CD4-positive, alpha-beta T cell (primary cell): ENCODE results near the gene CHD3. TPM values are rescaled to one million over a fixed set of nuclear protein-coding genes. Genes with fewer than 3 reads are reported as not detected.

ENCODE experiments used
- ATAC-seq: fragments of 200-7000 bp; cut with Tn5 transposase; one replicate; pipeline ENCODE4 v1.10.0; 2022; ENCODE audit warnings: mild to moderate bottlenecking; ENCODE audit not compliant: poor library complexity
- CTCF ChIA-PET: fragments of 350-600 bp; sonication (Branson Sonifier 250); formaldehyde crosslinking; loops from one replicate; lab custom pipeline; 2021; ENCODE audit warnings: antibody characterized with exemption, inconsistent platforms; lab: Charles Lee
- POLR2A ChIA-PET: fragments of 350-600 bp; sonication (Branson Sonifier 250); formaldehyde crosslinking; loops from one replicate; lab custom pipeline; 2021; ENCODE audit warnings: antibody characterized with exemption, inconsistent platforms; lab: Charles Lee
- DNase-seq, 14 experiments: peaks; one replicate each; pipeline ENCODE4 v3.0.0-alpha.2; 2013 to 2020; ENCODE audit warnings: mixed read lengths in 2 of 14
- H3K27ac ChIP-seq, 2 donors: one replicate each; pipeline versions ENCODE4 v1.5.1 to v1.7.0; 2013; ENCODE audit warnings: low read length in 2 of 2, low read depth in 1 of 2, mild to moderate bottlenecking in 1 of 2
- H3K27me3 ChIP-seq, 2 experiments: 1 replicate in 1 of 2; 2 replicates in 1 of 2; pipeline versions ENCODE4 v1.6.1 to v1.7.0; 2013; ENCODE audit warnings: low read length in 2 of 2, control low read depth in 1 of 2, mild to moderate bottlenecking in 1 of 2, moderate library complexity in 1 of 2; ENCODE audit not compliant: insufficient read depth in 2 of 2, control insufficient read depth in 1 of 2
- H3K36me3 ChIP-seq: one replicate; pipeline ENCODE4 v1.6.1; 2013; ENCODE audit warnings: low read length, control low read depth; ENCODE audit not compliant: insufficient read depth
- H3K4me1 ChIP-seq: one replicate; pipeline ENCODE4 v1.6.1; 2013; ENCODE audit warnings: low read length, control low read depth; ENCODE audit not compliant: insufficient read depth
- H3K4me3 ChIP-seq: one replicate; pipeline ENCODE4 v1.5.1; 2013; ENCODE audit warnings: mild to moderate bottlenecking, low read length, moderate library complexity
- H3K9me3 ChIP-seq, 2 experiments: 1 replicate in 1 of 2; 2 replicates in 1 of 2; pipeline versions ENCODE4 v1.6.1 to v1.7.0; 2013; ENCODE audit warnings: low read length in 2 of 2, mild to moderate bottlenecking in 2 of 2, control low read depth in 1 of 2, moderate library complexity in 1 of 2; ENCODE audit not compliant: control insufficient read depth in 1 of 2, insufficient read depth in 1 of 2
- H3K27ac Mint-ChIP-seq: one replicate; pipeline ENCODE4 v1.8.0; 2020; ENCODE audit warnings: mixed read lengths
- H3K27me3 Mint-ChIP-seq: one replicate; pipeline ENCODE4 v1.8.0; 2021; ENCODE audit warnings: mixed read lengths
- H3K36me3 Mint-ChIP-seq: one replicate; pipeline ENCODE4 v1.8.0; 2021; ENCODE audit warnings: low read depth, mixed read lengths
- H3K4me1 Mint-ChIP-seq: one replicate; pipeline ENCODE4 v1.8.0; 2021; ENCODE audit warnings: low read depth, mixed read lengths
- H3K4me3 Mint-ChIP-seq: one replicate; pipeline ENCODE4 v1.8.0; 2020; ENCODE audit warnings: mild to moderate bottlenecking, mixed read lengths
- H3K9me3 Mint-ChIP-seq: one replicate; pipeline ENCODE4 v1.8.0; 2020; ENCODE audit warnings: mixed read lengths
- intact Hi-C, 2 experiments: fragments of 100-400 bp; cut with DNase I in 1 of 2; cut with micrococcal nuclease in 1 of 2; formaldehyde crosslinking; loops; one replicate each; pipeline versions ENCODE4 v1.15.1 to v1.9.0; 2023 to 2025; cut with DNase I, micrococcal nuclease
- total RNA-seq, 174 experiments: library from RNA in 2 of 174; stranded (reverse) in 2 of 174; gene quantifications; one replicate each; pipeline ENCODE4 v1.2.3 and lab custom pipeline; 2021 to 2026
- TF ChIP-seq, protein P1 (sequence below): fragments of 200-600 bp; IDR thresholded peaks from one replicate; pipeline ENCODE4 v1.8.0; 2022; ENCODE audit warnings: antibody characterized with exemption, mild to moderate bottlenecking

Gene CHD3
- total RNA-seq, 2 experiments from 2014 or later = 263 to 297 TPM

DNA sequence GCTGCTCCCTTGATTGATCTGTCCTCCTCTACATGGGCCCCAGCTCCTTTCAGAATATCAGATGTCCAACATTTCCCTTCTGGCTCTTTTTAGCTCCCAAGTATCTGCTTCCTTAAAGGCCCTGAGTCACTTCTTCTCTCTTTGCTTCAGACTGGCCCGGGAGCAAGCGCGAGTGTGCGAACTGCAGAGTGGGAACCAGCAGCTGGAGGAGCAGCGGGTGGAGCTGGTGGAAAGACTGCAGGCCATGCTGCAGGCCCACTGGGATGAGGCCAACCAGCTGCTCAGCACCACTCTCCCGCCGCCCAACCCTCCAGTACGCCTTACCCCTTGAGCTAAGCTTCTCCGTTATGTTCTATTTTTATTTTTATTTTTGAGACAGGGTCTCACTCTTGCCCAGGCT, 55.7 kb downstream of the CHD3 start:
- H3K27me3 ChIP-seq = no peaks in the 10 kb centered on the region
- TF ChIP-seq, protein P1, sequence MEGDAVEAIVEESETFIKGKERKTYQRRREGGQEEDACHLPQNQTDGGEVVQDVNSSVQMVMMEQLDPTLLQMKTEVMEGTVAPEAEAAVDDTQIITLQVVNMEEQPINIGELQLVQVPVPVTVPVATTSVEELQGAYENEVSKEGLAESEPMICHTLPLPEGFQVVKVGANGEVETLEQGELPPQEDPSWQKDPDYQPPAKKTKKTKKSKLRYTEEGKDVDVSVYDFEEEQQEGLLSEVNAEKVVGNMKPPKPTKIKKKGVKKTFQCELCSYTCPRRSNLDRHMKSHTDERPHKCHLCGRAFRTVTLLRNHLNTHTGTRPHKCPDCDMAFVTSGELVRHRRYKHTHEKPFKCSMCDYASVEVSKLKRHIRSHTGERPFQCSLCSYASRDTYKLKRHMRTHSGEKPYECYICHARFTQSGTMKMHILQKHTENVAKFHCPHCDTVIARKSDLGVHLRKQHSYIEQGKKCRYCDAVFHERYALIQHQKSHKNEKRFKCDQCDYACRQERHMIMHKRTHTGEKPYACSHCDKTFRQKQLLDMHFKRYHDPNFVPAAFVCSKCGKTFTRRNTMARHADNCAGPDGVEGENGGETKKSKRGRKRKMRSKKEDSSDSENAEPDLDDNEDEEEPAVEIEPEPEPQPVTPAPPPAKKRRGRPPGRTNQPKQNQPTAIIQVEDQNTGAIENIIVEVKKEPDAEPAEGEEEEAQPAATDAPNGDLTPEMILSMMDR = no peak
- CTCF ChIA-PET = interaction anchor here (1.2 kb wide), 1 partner anchor 32 kb away, joined by 4 read pairs; no protein-coding TSS in a partner anchor
- Mint-ChIP-seq H3K9me3 (no peaks in the 10 kb centered on the region), H3K27me3 (no peaks in the 10 kb centered on the region), H3K4me1 (no peaks in the 10 kb centered on the region), H3K4me3 (no peak overlapping the region), H3K27ac (no peak overlapping the region), H3K36me3 (peaks cover 85% of the 10 kb centered on the region)
- no peak for ATAC-seq
- H3K27ac ChIP-seq = no peak overlapping the region
- intact Hi-C loops = no loop called here
- no peaks in the 10 kb centered on the region for H3K4me1 ChIP-seq
- POLR2A ChIA-PET = interaction anchor here (1.3 to 1.4 kb wide), 2 partner anchors 12 to 28 kb away, joined by 4 read pairs; partner anchors contain the start of genes CNTROB, RNF227 and TRAPPC1
- H3K4me3 ChIP-seq = no peak overlapping the region
- H3K9me3 ChIP-seq = no peaks in the 10 kb centered on the region
- DNase-seq = no peak
- peaks cover 71% of the 10 kb centered on the region for H3K36me3 ChIP-seq

DNA sequence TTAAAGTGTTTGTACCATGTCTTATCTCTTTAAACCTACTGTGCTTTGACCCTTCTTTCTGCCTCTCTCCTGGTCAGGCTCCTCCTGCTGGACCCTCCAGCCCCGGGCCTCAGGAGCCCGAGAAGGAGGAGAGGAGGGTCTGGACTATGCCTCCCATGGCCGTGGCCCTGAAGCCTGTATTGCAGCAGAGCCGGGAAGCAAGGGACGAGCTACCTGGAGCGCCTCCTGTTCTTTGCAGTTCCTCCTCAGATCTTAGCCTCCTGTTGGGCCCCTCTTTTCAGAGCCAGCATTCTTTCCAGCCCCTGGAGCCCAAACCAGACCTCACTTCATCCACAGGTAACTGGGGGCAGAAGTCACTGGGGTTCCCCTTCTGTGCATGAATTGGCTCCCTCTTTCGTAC, 57.1 kb downstream of the CHD3 start:
- no peak for ATAC-seq
- H3K27ac Mint-ChIP-seq = no peak overlapping the region

DNA sequence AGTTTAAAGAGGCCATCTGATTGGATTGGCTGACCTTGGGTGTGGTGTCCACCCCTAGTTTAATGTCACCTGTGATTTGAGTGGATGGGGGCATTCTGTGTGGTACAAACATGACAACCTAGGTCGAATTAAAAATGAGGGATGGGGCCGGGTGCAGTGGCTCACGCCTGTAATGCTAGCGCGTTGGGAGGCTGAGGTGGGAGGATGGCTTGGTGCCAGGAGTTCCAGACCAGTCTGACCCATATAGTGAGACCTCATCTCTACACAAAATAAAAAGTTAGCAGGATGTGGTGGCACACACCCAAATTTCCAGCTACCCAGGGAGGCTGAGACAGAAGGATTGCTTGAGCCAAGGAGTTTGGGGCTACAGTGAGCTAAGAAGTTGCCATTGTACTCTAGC, 57.9 kb downstream of the CHD3 start:
- H3K27me3 ChIP-seq = no peaks in the 10 kb centered on the region
- Mint-ChIP-seq H3K27ac (no peak overlapping the region), H3K4me1 (peaks cover 7% of the 10 kb centered on the region), H3K4me3 (no peak overlapping the region), H3K9me3 (no peaks in the 10 kb centered on the region), H3K36me3 (peaks cover 74% of the 10 kb centered on the region), H3K27me3 (no peaks in the 10 kb centered on the region)
- no peaks in the 10 kb centered on the region for H3K9me3 ChIP-seq
- no peak for ATAC-seq
- ChIA-PET CTCF (interaction anchor here (0.8 to 1.4 kb wide), 2 partner anchors 44 to 114 kb away, joined by 3 to 4 read pairs; no protein-coding TSS in a partner anchor), POLR2A (no interaction called here)
- TF ChIP-seq, protein P1 = no peak
- H3K4me1 ChIP-seq = no peaks in the 10 kb centered on the region
- no peak overlapping the region for H3K4me3 ChIP-seq
- H3K27ac ChIP-seq = no peak overlapping the region
- intact Hi-C loops = no loop called here
- peaks cover 57% of the 10 kb centered on the region for H3K36me3 ChIP-seq
- DNase-seq = no peak

More for the DNA sequence above, 57.1 kb downstream of the CHD3 start:
- Histone ChIP-seq H3K27ac (no peak overlapping the region), H3K4me1 (no peaks in the 10 kb centered on the region), H3K4me3 (no peak overlapping the region), H3K27me3 (no peaks in the 10 kb centered on the region), H3K9me3 (no peaks in the 10 kb centered on the region), H3K36me3 (peaks cover 63% of the 10 kb centered on the region)
- DNase-seq = no peak
- intact Hi-C loops = no loop called here
- TF ChIP-seq, protein P1 = no peak
- H3K27me3 Mint-ChIP-seq = no peaks in the 10 kb centered on the region
- CTCF ChIA-PET = no interaction called here
- H3K4me1 Mint-ChIP-seq = peaks cover 4% of the 10 kb centered on the region
- H3K4me3 Mint-ChIP-seq = no peak overlapping the region
- no peaks in the 10 kb centered on the region for H3K9me3 Mint-ChIP-seq
- POLR2A ChIA-PET = interaction anchor here (1.0 kb wide), 1 partner anchor 88 kb away, joined by 3 read pairs; the partner anchor contains the start of gene NAA38
- H3K36me3 Mint-ChIP-seq = peaks cover 82% of the 10 kb centered on the region
